H1 (cell line): ENCODE measurements around the gene SCAMP3. TPM values are rescaled to one million over a fixed set of nuclear protein-coding genes. Genes with fewer than 3 reads are reported as not detected.

Experiments used
- RFX5 ChIP-seq: IDR thresholded peaks from 2 replicates; pipeline ENCODE4 v1.6.1; 2011; ENCODE audit warnings: low read depth, low read length, improper control_type of control experiment, borderline replicate concordance
- polyA plus RNA-seq, 7 experiments: library from polyadenylated mRNA; depleted of rRNA in 3 of 7; stranded (reverse) in 5 of 7; unstranded in 2 of 7; fragments of >200 nt in 5 of 7; fragments of 200-250 nt in 2 of 7; gene quantifications; 1 replicate in 5 of 7; 2 replicates in 1 of 7; 4 replicates in 1 of 7; pipeline versions ENCODE4 v1.2.1 to v1.2.3, GENCODE V29; 2011 to 2013; ENCODE audit warnings: missing spikeins in 2 of 7, mixed read lengths in 2 of 7
- total RNA-seq: library from RNA; stranded (reverse); fragmentation: NEBNext Ultra II Directional; extraction: Animal tissue kit (Norgen Biotek cat#: 25700); gene quantifications from 2 replicates; pipeline ENCODE4 v1.2.1, GENCODE V29; 2021

Gene SCAMP3
- total and polyA plus RNA-seq, 2 of the 8 experiments (the other 6 are each of a cell fraction or from before 2014, with no cell fraction given), result 48.9 to 143 TPM

GRCh38 chr1:155277902-155278688 is 15.9 kb upstream of the SCAMP3 start (continued):
- TF ChIP-seq RFX5, result no peak
